C4-2B (cell line): ENCODE measurements around the gene SELENOW.
"Not testable (repeated sequence)": the region's sequence is repeated elsewhere in the genome, so short reads cannot be mapped to it uniquely, and the experiment has no call there.

ENCODE experiments used
- CTCF ChIP-seq: fragments of 450-650 bp; conservative IDR thresholded peaks from 2 replicates; pipeline ENCODE4 v1.5.1; 2017; ENCODE audit warnings: mild to moderate bottlenecking
- ZFX ChIP-seq: fragments of 450-650 bp; IDR thresholded peaks from 2 replicates; pipeline ENCODE4 v1.6.1; 2017

GRCh38 chr19:47804451-47804850 lies 25.9 kb downstream of the SELENOW start, which contains the start of gene TPRX1:
- TF ChIP-seq CTCF, ZFX: not testable (repeated sequence)
